IMR-90 (cell line): ENCODE data around the gene UBA5.

Experiments used
- CEBPB ChIP-seq: IDR thresholded peaks from 2 replicates; pipeline ENCODE4 v1.6.1; 2012; ENCODE audit warnings: low read depth, low read length, improper control_type of control experiment
- FOS ChIP-seq: fragments of 150-350 bp; IDR thresholded peaks from 2 replicates; pipeline ENCODE4 v1.6.1; 2016; ENCODE audit warnings: low read depth, low read length
- MAFK ChIP-seq: IDR thresholded peaks from 2 replicates; pipeline ENCODE4 v1.6.1; 2012; ENCODE audit warnings: low read depth, low read length, improper control_type of control experiment
- MAZ ChIP-seq: IDR thresholded peaks from 2 replicates; pipeline ENCODE4 v1.6.1; 2012; ENCODE audit warnings: low read depth, mild to moderate bottlenecking, low read length, improper control_type of control experiment, moderate library complexity, borderline replicate concordance
- MXI1 ChIP-seq: IDR thresholded peaks from 2 replicates; pipeline ENCODE4 v1.6.1; 2012; ENCODE audit warnings: low read depth, mild to moderate bottlenecking, low read length, moderate library complexity, borderline replicate concordance
- NFE2L2 ChIP-seq: fragments of 150-350 bp; IDR thresholded peaks from 2 replicates; pipeline ENCODE4 v1.6.1; 2016; ENCODE audit warnings: low read depth, mild to moderate bottlenecking, low read length
- POLR2A ChIP-seq: IDR thresholded peaks from 2 replicates; pipeline ENCODE4 v1.6.1; 2012; ENCODE audit warnings: mild to moderate bottlenecking, low read depth, low read length
- RAD21 ChIP-seq: IDR thresholded peaks from 2 replicates; pipeline ENCODE4 v1.6.1; 2012; ENCODE audit warnings: low read length, improper control_type of control experiment
- RCOR1 ChIP-seq: IDR thresholded peaks from 2 replicates; pipeline ENCODE4 v1.6.1; 2012; ENCODE audit warnings: mild to moderate bottlenecking, low read length, improper control_type of control experiment; ENCODE audit not compliant: insufficient replicate concordance
- RFX5 ChIP-seq: IDR thresholded peaks from 2 replicates; pipeline ENCODE4 v1.8.0; 2012; ENCODE audit warnings: low read depth, mild to moderate bottlenecking, low read length, moderate library complexity
- SMC3 ChIP-seq: fragments of 150-350 bp; IDR thresholded peaks from 2 replicates; pipeline ENCODE4 v1.6.1; 2016; ENCODE audit warnings: low read depth, mild to moderate bottlenecking, antibody characterized with exemption, low read length, moderate library complexity
- TF ChIP-seq, protein P1 (sequence below): conservative IDR thresholded peaks from 2 replicates; pipeline ENCODE4 v1.5.1; 2012; ENCODE audit warnings: mild to moderate bottlenecking, low read depth, low read length, improper control_type of control experiment
- TF ChIP-seq, protein P2 (sequence below): fragments of 150-350 bp; IDR thresholded peaks from 2 replicates; pipeline ENCODE4 v1.6.1; 2016; ENCODE audit warnings: low read depth, mild to moderate bottlenecking, low read length, moderate library complexity, borderline replicate concordance
- TF ChIP-seq, protein P3 (sequence below): fragments of 150-350 bp; IDR thresholded peaks from 2 replicates; pipeline ENCODE4 v1.6.1; 2017; ENCODE audit warnings: mild to moderate bottlenecking, antibody characterized with exemption, low read length, low read depth

DNA sequence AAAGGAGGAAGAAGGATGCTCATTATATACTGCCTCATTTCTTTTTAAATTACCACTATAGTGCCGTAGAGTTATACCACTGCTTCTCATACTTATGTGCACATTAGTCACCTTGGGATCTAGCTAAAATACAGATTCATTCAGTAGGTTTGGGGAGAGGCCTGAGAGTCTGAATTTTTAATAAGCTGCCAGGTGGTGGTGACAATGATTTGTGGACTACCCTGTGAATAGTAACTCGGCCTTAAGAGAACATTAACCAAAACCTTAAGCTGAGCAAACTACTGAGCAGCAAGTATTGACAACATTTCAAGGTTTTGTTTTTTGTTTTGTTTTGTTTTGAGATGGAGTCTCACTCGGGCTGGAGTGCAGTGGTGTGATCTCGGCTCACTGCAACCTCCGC lies 19.8 kb downstream of the UBA5 start:
- TF ChIP-seq, protein P1, sequence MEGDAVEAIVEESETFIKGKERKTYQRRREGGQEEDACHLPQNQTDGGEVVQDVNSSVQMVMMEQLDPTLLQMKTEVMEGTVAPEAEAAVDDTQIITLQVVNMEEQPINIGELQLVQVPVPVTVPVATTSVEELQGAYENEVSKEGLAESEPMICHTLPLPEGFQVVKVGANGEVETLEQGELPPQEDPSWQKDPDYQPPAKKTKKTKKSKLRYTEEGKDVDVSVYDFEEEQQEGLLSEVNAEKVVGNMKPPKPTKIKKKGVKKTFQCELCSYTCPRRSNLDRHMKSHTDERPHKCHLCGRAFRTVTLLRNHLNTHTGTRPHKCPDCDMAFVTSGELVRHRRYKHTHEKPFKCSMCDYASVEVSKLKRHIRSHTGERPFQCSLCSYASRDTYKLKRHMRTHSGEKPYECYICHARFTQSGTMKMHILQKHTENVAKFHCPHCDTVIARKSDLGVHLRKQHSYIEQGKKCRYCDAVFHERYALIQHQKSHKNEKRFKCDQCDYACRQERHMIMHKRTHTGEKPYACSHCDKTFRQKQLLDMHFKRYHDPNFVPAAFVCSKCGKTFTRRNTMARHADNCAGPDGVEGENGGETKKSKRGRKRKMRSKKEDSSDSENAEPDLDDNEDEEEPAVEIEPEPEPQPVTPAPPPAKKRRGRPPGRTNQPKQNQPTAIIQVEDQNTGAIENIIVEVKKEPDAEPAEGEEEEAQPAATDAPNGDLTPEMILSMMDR = no peak
- TF ChIP-seq MAZ (no peak), POLR2A (no peak), MXI1 (no peak), RFX5 (no peak), NFE2L2 (no peak), CEBPB (no peak), SMC3 (no peak), RAD21 (no peak), MAFK (no peak), FOS (no peak), RCOR1 (no peak)
- TF ChIP-seq, protein P2, sequence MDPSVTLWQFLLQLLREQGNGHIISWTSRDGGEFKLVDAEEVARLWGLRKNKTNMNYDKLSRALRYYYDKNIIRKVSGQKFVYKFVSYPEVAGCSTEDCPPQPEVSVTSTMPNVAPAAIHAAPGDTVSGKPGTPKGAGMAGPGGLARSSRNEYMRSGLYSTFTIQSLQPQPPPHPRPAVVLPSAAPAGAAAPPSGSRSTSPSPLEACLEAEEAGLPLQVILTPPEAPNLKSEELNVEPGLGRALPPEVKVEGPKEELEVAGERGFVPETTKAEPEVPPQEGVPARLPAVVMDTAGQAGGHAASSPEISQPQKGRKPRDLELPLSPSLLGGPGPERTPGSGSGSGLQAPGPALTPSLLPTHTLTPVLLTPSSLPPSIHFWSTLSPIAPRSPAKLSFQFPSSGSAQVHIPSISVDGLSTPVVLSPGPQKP = no peak
- TF ChIP-seq, protein P3, sequence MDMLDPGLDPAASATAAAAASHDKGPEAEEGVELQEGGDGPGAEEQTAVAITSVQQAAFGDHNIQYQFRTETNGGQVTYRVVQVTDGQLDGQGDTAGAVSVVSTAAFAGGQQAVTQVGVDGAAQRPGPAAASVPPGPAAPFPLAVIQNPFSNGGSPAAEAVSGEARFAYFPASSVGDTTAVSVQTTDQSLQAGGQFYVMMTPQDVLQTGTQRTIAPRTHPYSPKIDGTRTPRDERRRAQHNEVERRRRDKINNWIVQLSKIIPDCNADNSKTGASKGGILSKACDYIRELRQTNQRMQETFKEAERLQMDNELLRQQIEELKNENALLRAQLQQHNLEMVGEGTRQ = no peak
